ENCODE results near the gene RBM19. TPM values are rescaled to one million over a fixed set of nuclear protein-coding genes. Genes with fewer than 3 reads are reported as not detected.
"Not testable (repeated sequence)": the region's sequence is repeated elsewhere in the genome, so short reads cannot be mapped to it uniquely, and the experiment has no call there.

Gene RBM19
- total RNA-seq, 1 donor from 2014 or later, result 13.5 TPM

GRCh38 chr12:113812411-113813228 is 153.5 kb downstream of the RBM19 start:
- ATAC-seq, result no peak
- no peak for DNase-seq (ENCODE audit: low spot score)

- DNase-seq (ENCODE audit: low spot score); ATAC-seq: not testable (repeated sequence)
Observed at GRCh38 chr12:113809462-113810220, 156.5 kb downstream of the RBM19 start.

- ATAC-seq (no peak), DNase-seq (ENCODE audit: low spot score) (no peak)
Observed at GRCh38 chr12:113808095-113808951, 157.8 kb downstream of the RBM19 start.

GRCh38 chr12:113805673-113806072 is 160.5 kb downstream of the RBM19 start:
- DNase-seq (ENCODE audit: low spot score), result no peak
- no peak for ATAC-seq

- ATAC-seq, result no peak
- DNase-seq (ENCODE audit: low spot score), result no peak
Observed at GRCh38 chr12:113804961-113805600, 161.0 kb downstream of the RBM19 start.

- ATAC-seq (no peak), DNase-seq (ENCODE audit: low spot score) (no peak)
Observed at GRCh38 chr12:113803759-113804140, 162.4 kb downstream of the RBM19 start.

- ATAC-seq (no peak), DNase-seq (ENCODE audit: low spot score) (no peak)
Observed at GRCh38 chr12:113802966-113803758, 163.0 kb downstream of the RBM19 start.

- no peak for DNase-seq (ENCODE audit: low spot score)
- no peak for ATAC-seq
Observed at GRCh38 chr12:113802000-113802749, 163.9 kb downstream of the RBM19 start.

- ATAC-seq (no peak), DNase-seq (ENCODE audit: low spot score) (no peak)
Observed at GRCh38 chr12:113800201-113800600, 165.9 kb downstream of the RBM19 start.

- ATAC-seq, result no peak
- no peak for DNase-seq (ENCODE audit: low spot score)
Observed at GRCh38 chr12:113798552-113798951, 167.6 kb downstream of the RBM19 start.

GRCh38 chr12:113797535-113797868 is 168.6 kb downstream of the RBM19 start:
- no peak for ATAC-seq
- no peak for DNase-seq (ENCODE audit: low spot score)

GRCh38 chr12:113796852-113797534 is 169.1 kb downstream of the RBM19 start:
- DNase-seq (ENCODE audit: low spot score) (no peak), ATAC-seq (no peak)

GRCh38 chr12:113796066-113796827 is 169.9 kb downstream of the RBM19 start:
- ATAC-seq (no peak), DNase-seq (ENCODE audit: low spot score) (no peak)

- no peak for ATAC-seq
- DNase-seq (ENCODE audit: low spot score), result no peak
Observed at GRCh38 chr12:113795445-113795844, 170.7 kb downstream of the RBM19 start.

GRCh38 chr12:113794774-113795173 is 171.4 kb downstream of the RBM19 start:
- ATAC-seq (no peak), DNase-seq (ENCODE audit: low spot score) (no peak)

- no peak for DNase-seq (ENCODE audit: low spot score)
- ATAC-seq, result no peak
Observed at GRCh38 chr12:113793250-113793649, 172.9 kb downstream of the RBM19 start.

- DNase-seq (ENCODE audit: low spot score) (no peak), ATAC-seq (no peak)
Observed at GRCh38 chr12:113792450-113792849, 173.7 kb downstream of the RBM19 start.

Data from left lobe of liver (tissue), 2 donors.